OCI-LY7 (cell line): ENCODE measurements around the gene CHSY3.

Experiments
- CTCF ChIP-seq: fragments of 200-600 bp; sonication (generic); conservative IDR thresholded peaks from 2 replicates; pipeline ENCODE4 v1.5.1; 2014; ENCODE audit warnings: mild to moderate bottlenecking, antibody characterized with exemption, low read length, moderate library complexity, mixed read lengths
- EZH2phosphoT487 ChIP-seq: fragments of 200-600 bp; sonication (generic); IDR thresholded peaks from 2 replicates; pipeline ENCODE4 v1.6.1; 2018; ENCODE audit warnings: low read depth, borderline replicate concordance, mild to moderate bottlenecking, mixed run types, antibody characterized with exemption, low read length, moderate library complexity, mixed read lengths

DNA sequence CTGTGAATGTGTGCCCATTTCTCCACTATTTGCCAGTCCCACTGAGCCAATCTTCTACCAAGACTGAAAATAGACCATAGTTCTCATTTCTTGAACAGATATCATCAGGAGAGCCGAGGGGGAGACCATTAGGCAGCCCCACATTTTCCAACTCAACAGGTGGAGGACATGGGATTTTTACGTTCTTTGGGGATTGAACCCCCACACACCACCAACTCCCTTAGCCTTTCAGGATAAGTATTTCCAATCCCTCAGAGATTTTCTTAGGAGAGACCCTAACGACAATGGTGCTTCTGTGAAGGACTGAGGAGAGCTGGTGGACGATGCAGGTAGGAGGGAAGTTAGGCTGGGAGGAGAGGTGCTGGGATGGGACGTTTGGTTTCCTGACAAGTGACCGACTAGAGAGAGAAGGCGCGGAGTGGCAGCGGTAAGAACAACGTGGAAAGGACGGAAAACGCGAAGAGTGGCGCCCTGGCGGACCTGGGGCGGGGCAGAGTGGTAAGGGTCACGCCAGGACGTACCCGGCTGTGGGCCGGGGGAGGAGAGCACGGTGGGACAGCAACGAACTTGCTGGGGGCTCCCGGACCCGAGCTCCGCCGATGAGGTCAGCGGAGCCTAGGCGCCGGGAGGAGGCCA lies 681 bp upstream of the CHSY3 start:
- TF ChIP-seq EZH2phosphoT487: no peak
- no peak for TF ChIP-seq CTCF
